HG03442 (cell line): ENCODE results near the gene KBTBD12.

Experiments used
- ATAC-seq: cut with Tn5 transposase; IDR thresholded peaks from one replicate; pipeline ENCODE4 v1.9.1; 2021; ENCODE audit warnings: mild to moderate bottlenecking, moderate library complexity; ENCODE audit not compliant: unreplicated experiment

The KBTBD12 gene

DNA sequence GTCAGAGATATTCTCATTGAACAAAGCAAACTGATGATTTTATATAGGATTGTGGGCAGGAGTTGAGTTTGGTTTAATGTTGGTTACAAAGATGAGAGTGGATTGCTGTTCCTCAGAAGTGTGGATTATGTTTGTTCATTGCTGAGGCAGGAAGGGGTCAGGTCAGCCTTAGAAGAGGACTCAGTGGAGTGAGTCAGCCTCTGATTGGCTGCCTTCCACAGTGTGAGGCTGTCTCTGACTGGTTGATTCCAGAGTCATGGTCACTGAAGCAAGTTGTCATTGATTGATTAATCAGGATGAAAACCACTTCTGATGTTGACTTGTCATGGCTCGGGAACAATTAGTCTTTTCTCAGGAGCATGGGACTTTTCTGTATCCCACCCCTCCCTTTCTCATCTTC is 36.2 kb downstream of the KBTBD12 start:
- no peak for ATAC-seq

DNA sequence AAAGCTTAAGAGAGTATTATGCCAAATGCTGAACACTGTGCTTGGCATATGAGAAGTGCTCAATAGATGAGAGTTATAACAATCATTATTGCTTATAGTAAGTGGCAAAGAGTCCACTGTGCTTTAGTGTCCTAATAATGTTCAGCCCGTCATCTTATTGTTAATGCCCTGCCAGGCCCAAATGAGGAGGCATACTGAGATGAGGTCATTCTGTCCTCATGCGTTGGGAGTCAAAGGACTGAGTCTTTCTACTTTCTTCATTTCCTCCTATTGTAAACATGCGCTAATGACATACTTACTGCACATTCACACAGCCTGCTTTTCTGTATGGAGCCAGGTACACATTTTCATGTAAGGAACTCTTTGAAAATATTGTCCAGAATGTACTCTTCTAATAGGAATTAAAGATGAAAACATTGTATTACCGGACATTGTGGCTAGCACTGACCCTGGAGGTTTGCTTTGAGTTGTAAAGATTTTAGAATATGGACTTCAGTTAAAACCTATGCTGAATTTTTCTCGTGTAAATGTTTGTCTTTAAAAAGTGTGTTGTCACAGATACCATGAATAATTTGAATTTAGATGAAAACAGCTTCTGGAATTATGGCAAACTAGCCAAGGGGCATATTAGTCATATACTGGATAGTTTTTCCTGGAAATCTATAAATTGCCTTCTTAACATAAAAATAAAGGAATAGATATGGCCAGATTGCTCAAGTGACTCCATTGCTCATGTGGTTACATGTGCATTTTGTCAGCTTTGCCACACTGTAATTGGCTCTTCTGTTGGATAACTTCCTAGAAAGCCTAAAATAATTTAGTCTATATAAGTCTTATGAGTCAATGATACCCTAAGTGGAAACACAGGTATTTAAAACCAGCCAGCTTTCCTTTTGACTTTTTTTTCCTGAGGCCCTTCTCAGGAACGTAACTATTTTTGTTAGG is 38.3 kb downstream of the KBTBD12 start:
- no peak for ATAC-seq

DNA sequence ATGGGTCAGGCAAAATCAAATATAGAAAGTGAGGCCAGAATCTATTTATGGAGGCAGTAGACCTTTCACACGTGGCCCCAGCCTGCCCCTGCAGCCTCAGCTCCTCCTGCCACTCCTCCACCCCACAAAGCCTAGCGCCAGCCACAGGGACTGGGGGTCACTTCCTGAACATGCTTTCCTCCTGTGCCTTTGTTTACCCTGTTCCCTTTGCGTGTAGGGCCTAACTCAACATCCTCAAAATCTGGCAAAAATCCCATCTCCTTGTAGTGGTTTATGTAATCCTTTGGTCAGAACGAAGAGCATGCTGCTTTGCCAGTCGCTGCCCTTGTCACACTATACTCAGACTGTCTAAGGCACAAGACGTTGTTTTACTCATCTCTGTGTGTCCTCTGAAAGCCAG is 39.6 kb downstream of the KBTBD12 start:
- ATAC-seq: no peak

DNA sequence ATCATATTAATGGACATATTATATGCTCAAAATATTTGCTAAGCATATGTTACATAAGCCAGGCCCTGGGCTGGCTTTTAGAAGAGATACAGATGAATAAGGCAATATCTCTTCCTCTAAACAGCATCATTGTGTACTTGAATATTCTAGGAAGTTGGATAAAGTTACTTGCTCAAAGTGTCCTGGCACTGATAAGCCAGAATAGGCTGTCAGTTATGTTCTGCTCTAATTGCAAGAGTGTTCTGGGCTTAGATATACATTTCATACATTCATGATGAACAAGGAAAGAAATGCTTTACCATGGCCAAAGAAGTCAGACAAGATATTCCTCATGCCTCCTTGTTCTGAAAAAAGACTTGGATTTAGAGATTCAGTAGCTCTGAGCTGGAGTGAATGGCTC is 40.7 kb downstream of the KBTBD12 start:
- ATAC-seq: no peak

DNA sequence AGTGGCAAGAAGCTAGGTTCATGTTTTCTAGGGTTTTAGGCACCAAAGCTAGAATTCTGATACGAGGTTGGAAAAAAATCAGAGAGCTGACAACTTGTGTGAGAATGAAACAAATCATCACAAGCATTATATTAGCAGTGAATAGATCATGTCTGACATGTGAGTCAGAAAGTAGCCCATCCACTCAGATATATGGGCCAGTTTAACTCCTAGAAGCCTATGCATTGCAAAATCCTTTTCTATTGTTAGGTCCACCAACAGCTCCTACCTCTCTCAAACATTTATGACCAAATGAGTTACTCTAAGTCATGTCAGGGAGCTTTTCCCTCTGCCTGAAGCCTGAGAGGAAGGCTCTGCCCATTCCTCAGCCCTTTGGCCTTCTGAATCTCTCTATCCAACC is 44.0 kb downstream of the KBTBD12 start:
- ATAC-seq: no peak

DNA sequence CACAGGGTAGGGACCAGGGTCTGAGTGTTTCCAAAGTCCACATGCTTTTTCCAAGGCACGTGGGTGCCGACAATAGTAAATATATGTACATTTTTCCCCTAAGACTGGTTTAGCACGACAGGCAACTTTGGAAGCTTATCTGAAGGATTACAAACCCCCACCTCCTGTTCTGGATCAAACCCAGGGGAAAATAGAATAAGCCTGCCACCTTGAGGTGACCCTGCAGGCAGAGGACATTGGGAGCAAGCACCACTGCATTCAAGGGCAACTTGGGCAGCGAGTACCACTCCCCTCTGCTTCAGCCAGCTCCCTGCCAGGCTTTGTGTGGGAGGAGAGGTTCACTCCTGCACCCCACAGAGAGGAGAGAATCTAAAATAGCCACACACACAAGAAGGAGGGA is 44.8 kb downstream of the KBTBD12 start:
- ATAC-seq: no peak

DNA sequence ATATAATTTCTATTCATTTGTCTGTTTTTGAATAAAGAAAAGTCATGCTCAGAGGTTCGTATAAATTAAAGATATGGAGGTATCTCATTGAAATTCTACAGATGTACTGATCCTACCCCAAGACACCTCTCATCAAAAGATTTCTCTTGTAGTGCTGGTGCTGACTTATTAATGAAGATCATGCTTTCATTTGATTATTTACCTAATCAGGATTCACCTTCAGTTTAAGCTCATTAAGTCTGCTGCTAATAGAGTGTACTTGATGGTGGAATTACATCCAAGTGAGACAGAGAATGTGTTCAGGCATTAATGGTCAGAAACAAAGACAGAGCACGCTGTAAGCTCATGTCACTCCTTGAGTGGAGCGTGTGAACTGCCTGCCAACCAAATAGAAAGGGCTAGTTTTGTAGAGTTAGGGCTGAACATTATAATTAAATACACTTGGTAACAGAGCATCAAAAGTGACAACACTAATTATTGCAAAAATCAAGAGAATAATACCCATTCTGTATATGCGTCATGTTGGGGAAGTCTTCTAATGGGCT is 45.5 kb downstream of the KBTBD12 start:
- no peak for ATAC-seq

DNA sequence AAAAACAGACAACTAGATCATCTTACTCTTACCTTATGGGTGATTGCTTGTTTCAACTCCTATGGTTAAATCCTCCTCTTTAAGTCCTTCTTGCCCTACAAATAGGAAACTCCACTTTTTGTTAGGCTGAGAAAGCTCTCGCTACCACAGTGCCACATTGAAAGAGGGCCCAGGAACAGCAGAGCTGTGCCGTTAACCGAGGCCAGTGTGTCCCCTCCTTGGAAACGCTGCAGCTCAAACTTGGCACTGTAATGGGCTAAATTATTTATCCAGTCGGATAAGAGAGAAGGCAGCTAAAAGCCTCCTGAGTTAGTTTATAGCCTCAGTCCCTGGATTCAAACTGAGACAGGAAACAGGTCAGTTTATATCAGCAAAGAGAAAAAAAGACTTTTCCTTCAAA is 46.1 kb downstream of the KBTBD12 start:
- ATAC-seq: no peak

DNA sequence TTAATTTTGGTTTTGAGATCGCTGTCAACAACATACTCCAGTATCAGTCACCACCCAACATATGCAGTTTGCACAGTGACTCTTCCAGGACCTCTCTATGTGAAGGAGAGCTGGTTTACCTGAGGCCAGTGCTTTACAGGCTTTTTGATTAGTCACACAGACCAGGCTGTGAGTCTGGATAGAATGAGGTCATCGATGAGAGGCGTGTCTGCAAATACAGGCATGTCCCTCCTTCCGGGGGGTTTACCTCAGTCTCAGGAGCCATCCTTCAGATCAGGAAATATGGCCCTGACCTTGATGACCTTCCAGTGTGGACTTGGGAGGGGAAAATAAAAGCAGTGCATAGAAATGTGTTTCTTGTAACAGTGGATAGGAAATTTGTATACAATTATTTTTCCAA is 46.9 kb downstream of the KBTBD12 start:
- no peak for ATAC-seq

DNA sequence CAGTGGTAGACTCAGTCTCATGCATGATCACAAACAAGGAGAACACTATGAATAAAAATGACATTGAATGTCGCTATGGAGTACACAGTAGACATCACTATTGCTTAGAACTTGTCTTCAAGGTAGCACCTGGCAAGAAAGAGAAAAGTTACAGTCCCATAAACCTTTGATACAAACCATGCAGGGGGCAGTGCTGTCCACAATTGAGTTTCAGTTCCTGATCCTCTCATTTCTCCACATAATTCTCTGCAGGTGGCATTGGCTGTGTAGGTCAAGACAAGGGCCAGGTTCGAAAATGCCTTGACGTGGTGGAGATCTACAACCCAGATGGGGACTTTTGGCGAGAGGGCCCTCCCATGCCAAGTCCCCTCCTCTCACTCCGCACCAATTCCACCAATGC is 47.9 kb downstream of the KBTBD12 start:
- ATAC-seq: no peak

DNA sequence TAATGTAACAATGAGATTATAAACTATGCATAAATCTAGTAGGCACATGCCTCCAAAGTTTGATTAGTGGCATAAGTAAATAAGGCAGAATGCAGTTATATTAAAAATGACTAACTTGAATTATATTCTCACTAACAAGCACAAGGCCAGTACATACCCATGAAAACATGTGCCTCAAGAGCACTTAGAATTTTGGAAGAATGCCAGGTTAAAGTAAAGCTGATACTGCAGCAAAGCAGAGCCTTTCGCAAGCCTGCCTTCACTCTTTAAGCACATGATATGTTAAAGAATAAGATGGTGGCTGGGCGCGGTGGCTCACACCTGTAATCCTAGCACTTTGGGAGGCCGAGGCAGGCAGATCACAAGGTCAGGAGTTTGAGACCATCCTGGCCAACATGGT is 49.0 kb downstream of the KBTBD12 start:
- no peak for ATAC-seq

DNA sequence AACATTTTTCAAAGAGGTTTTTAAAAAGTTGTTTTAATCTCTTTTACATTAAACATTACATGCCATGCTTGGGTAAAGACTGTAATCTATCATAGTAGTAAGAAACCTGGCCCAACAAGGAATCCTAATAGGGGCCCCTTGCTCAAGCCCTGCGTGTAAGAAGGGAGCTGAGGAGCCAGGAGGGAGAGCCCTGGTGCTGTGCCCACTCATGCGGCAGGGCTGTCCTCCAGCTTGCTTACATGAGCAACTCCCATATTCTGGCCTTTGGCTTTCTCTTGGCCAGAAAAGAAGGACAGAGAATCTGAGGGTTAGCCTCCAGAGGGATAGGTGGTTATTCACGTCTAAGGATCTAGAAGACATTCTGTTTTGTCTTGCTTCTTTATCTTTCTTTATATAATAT is 49.8 kb downstream of the KBTBD12 start:
- ATAC-seq: no peak

DNA sequence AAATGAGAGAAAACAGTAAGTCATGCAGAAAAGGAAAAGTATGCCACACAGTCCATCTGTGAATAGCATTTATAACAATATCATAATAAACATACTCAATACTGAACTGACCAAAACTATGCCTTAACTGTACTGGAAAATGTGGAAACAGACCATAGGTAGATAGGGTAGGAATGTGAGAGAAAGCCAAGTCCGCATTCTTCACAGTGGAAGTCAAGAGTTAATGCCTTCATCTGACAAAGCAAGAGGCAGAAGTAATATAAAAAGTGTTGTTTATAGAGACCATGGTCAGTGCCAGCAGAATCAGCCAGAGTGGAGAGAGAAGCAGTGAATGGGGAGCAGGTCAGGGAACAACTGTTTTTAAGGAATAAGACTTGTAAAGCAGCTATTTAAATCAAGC is 52.3 kb downstream of the KBTBD12 start:
- ATAC-seq: no peak

DNA sequence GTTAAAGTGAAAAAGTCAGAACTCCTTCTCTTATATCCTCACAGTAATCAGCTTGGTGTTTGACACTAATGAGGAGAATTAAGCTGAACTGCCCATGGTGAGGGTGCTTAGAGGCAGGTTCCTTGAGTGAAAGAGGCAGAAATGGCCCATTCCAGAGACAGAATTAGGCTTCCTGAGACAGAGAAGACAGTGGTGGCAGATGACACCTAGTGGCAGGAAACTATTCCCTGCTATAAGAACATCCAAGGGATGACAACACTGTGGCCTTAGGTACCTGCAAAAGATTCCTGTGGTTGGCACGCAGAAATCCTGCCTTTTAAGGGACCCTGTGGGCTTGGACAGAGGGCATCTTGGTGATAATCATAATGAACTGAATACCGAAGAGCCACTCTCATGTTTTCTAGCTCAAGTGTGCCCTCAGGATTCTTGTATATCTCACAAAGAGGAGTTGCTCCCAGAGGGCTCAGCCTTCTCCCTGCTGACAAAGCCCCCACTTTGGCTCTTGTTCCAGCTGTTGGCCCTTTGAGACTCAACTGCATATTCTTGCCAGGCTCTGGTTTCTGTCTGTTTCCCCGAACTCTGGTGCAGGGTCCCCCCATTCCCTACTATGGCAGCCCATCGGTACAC is 56.0 kb downstream of the KBTBD12 start:
- ATAC-seq: no peak

DNA sequence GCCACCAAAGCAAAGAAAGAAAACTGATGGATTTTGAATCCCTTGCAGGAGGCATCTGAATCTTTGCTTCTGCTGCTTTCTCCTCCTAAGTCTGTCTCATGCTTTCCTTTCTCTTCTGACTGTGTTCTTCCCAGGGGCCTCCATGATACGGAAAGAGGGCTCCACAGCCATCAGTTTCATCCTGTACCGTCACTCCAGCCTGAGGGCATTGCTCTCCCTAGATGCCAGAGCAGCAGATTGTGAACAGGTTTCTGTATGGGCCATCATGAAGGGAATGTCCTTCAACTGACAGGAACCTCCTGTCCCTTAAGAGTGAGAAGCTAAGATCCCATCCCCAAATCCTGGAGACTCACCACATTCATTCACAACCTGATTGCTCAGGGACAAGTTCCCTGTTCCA is 59.2 kb downstream of the KBTBD12 start:
- ATAC-seq: no peak

DNA sequence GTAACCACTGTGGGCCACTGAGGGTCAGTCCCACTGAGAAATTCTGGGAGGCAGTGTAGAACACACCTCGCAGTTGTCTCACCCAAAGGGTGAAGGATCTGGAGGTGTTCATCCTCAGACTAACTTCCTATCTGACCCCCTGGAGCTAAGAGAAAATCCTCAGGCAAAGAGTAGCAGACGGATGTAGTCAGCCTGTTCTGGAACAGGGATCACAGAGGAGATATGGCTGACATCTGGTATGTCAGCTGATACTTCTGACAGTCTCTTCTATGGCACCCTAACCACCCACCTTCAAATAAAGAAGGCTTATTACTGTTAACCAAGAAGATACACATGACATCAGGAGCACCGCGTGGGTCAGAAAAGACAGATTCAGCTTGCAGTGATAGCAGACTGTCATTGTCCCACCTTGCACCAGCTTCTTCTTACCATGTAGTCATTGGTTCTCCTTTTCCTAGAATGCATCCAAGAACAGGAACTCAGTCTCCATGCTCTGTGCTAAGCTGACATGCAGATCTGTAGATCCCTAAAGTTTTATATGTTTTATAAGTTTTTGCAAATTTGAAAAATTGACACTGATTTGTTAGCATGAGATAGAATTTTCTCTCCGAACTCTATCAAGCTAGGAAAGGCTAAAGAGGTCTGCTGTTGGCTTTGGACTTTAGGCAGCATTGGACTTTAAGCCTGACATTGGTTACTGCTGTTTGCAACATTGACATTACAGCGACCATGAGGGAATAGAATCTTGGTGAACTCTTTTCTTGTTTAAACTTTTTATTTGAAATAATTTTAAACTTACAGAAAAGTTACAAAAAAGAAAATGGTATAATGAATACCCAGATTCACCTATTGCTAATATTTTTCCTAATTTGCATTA is 60.4 kb downstream of the KBTBD12 start:
- no peak for ATAC-seq

DNA sequence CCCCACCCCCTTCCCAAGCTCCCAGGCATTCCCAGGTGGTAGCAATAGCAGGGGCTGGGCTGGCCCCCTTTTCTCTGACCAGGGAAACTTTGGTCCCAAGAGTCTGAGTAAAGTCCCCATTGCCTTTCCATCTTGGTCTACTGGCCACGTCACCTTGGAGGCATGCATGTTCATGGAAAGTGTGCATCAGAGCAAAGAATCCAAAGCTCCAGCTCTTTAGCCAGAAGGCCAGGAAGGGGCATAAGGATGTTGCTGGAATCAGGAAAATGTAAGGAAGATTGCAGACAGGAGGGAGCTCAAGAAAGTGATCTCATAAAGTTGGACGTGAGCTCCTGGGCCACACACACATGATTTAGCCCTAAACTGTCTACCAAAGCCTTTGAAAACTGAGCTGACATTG is 63.6 kb downstream of the KBTBD12 start:
- no peak for ATAC-seq

DNA sequence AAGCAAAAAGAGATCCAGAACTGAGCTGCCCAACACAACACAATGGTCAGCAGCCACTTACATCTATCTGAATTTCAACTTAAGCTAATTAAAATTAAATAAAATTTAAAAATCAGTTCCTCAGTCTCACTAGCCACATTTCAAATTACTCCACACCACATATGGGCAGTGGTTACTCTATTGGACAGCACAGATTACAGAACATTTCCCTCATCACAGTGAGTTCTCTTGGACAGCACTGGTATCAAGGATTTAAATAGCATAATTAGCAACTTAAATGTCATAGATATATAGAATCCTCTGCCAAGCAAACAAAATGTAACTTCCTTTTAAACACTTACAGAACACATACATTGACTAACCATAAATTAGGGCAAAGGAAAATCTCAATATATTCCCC is 64.4 kb downstream of the KBTBD12 start:
- no peak for ATAC-seq

DNA sequence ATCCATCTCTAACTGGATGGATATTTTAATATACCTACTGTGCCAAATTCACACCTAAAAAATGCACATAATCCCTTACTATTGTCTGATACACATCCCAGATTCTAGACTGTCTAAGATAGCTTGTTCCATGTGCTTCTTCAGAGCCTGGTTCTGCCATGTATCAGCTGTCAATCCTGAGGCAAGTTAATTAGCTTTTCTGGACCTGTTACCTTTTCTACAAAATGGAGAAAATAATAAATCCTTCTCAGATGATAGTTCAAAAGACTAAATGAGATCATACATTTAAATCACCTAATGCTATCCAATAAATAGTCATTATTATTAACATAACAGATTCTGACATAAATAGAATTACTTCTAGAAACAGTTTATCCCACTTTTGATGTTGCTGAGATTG is 66.1 kb downstream of the KBTBD12 start:
- ATAC-seq: no peak

DNA sequence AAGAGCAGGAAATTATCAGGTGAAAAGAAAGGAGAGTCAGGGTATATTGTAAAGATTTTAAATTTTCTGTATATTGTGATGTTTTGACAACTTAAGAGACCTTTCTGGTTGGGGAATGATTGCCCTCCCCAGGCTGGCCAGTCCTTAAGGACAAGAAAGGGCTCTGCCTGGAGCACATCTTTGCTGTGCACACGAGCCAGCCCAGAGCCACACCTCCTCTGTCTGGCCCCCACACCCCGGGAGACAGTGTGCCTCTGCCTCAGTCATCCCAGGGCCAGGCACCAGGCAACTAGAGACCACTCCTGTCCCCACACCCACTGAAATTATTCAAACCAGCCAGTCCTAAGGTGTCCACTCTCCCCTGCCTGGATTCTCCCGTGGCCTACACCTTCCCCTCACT is 67.1 kb downstream of the KBTBD12 start:
- ATAC-seq: no peak

DNA sequence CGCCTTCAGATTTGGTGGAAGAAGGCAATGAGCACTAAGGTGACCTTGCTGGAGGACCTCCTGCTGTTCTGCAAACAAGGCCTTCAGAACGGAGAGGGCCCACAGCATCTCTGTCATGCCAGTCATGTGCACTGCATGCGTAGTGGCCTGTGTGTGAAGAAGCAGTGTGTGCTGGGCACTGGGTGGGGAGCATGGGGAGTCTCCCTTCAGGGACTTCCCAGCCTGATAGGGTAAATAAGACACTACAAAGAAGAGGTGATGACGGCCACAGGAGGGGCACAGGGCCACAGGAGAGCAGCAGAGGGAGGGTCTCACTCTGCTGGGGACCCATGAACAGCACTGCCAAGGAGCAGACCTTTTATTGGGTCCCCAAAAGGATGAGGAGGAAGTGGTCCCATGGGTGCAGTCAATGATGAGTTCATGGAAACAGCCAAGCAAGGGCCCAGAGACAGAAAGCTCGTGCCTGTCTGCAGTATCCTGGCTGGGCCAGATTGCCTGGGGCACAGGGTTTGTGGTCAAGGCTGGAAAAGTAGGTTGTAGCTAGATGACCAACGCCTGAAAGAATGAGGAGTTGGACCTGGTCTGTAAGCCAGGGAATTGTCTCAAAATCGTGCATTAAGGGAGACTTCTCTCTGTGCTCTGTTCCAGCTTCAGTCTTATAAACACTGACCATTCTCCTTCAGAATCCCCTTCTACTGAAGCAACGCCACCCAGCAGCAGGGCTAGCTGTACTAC is 69.4 kb downstream of the KBTBD12 start:
- ATAC-seq: no peak
